GM10266 (cell line): ENCODE data around the gene TARBP2.

Experiments
- DNase-seq: peaks from one replicate; pipeline ENCODE4 v3.0.0; 2012; ENCODE audit errors: extremely low spot score
- CTCF ChIP-seq: IDR thresholded peaks from 2 replicates; pipeline ENCODE4 v1.5.1; 2012; ENCODE audit warnings: mild to moderate bottlenecking, low read depth; ENCODE audit not compliant: control insufficient read depth, insufficient read depth; ENCODE audit errors: missing control alignments

TARBP2 gene

GRCh38 chr12:53466640-53467039 lies 34.4 kb upstream of the TARBP2 start:
- no peak for DNase-seq
- no peak for TF ChIP-seq CTCF

GRCh38 chr12:53467082-53467481 lies 34.0 kb upstream of the TARBP2 start:
- TF ChIP-seq CTCF = no peak
- DNase-seq = no peak

GRCh38 chr12:53467880-53468279 lies 33.2 kb upstream of the TARBP2 start:
- no peak for DNase-seq
- no peak for TF ChIP-seq CTCF

- no peak for TF ChIP-seq CTCF
- DNase-seq = no peak
Observed at GRCh38 chr12:53468282-53468681, 32.8 kb upstream of the TARBP2 start.

GRCh38 chr12:53472056-53472582 lies 29.0 kb upstream of the TARBP2 start:
- no peak for TF ChIP-seq CTCF
- DNase-seq = no peak

- no peak for DNase-seq
- TF ChIP-seq CTCF = no peak
Observed at GRCh38 chr12:53474077-53474476, 27.0 kb upstream of the TARBP2 start.

GRCh38 chr12:53474819-53475218 lies 26.3 kb upstream of the TARBP2 start:
- DNase-seq = no peak
- no peak for TF ChIP-seq CTCF
